Measurements from ENCODE around the gene SEC63.

SEC63 gene

DNA sequence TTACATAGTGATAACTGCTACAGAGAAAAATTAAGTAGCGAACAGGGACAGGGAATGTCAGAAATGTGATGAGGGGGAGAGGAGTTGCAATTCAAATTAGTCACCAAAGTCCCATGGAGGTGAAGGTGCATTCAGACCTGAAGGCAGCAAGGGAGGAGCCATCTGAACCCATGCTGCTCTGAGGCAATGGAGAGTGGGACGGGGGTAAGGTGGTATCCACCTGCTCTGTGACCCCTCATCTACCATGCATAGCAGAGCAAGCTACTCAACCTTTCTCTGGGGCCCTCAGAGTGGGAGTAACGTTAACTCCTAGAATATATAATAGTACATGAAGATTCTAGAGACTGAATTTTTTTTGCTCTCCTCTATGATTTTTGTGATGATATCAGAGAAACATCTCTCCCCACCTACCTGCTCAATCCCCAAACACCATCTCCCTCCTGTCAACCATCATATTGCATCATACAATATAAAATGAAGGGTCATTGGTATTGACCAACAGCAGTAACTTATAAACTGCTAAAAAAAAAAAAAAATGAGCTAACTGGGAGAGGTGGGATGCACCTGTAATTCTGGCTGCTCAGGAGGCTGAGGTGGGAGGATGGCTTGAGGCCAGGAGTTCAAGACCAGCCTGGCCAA lies 117.3 kb downstream of the SEC63 start:
- no peak for DNase-seq
- in situ Hi-C loops (cut with MboI; ENCODE audit: low pct_unique_long_range_greater_than_20kb, low sequenced_read_pairs): no loop called here

DNA sequence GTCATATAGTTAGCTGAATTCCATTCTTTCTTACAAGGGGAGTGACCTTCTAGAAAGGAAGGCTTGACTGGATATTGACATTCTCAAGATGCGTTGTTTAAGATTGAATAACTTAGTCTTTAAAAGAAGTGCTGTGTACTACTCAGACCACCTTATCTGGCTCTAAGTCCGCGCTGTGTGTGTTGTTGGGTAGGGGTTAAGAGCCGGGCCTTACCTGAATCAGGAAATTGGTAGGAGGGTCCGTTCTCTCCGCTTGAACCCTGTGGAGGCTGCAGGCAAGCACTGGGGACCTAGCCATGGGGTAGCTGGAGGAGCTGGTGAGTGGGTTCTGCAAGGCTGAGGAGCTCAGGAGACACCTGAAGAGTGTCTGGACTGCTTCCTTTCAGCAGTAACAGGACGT lies 124.9 kb downstream of the SEC63 start:
- no peak for DNase-seq
- in situ Hi-C loops (cut with MboI; ENCODE audit: low pct_unique_long_range_greater_than_20kb, low sequenced_read_pairs): no loop called here

- DNase-seq: no peak
- in situ Hi-C loops (cut with MboI; ENCODE audit: low pct_unique_long_range_greater_than_20kb, low sequenced_read_pairs): no loop called here
Measured at GRCh38 chr6:107832151-107833056, 125.6 kb downstream of the SEC63 start.

DNA sequence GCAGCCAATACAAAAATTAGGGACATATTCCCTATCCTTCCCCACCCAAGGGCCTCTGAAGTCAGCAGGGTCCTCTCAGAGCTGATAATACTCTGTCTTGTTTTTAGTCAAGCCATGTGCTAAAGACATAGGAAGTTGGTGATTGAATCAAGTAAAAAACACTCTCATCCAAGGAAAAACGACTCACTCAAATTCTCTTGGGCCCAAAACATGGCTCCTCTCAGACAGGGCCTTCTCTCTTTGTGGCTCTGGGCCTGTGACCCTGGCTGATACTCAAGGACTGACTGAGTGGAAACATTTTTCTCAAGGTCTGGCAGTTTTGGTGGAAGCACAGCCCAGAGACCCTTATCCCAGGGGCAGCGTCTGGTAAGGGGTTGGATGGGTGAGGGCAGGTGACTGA lies 127.9 kb downstream of the SEC63 start:
- in situ Hi-C loops (cut with MboI; ENCODE audit: low pct_unique_long_range_greater_than_20kb, low sequenced_read_pairs): no loop called here
- DNase-seq: no peak

GRCh38 chr6:107827541-107827940 lies 130.5 kb downstream of the SEC63 start:
- in situ Hi-C loops (cut with MboI; ENCODE audit: low pct_unique_long_range_greater_than_20kb, low sequenced_read_pairs): no loop called here

GRCh38 chr6:107823047-107823557 lies 134.9 kb downstream of the SEC63 start:
- DNase-seq: no peak
- in situ Hi-C loops (cut with MboI; ENCODE audit: low pct_unique_long_range_greater_than_20kb, low sequenced_read_pairs): no loop called here

More at GRCh38 chr6:107827541-107827940, 130.5 kb downstream of the SEC63 start:
- peak; percentile 12 for DNase-seq

- in situ Hi-C loops (cut with MboI; ENCODE audit: low pct_unique_long_range_greater_than_20kb, low sequenced_read_pairs): no loop called here
- no peak for DNase-seq
Measured at GRCh38 chr6:107822176-107823046, 135.6 kb downstream of the SEC63 start.

DNA sequence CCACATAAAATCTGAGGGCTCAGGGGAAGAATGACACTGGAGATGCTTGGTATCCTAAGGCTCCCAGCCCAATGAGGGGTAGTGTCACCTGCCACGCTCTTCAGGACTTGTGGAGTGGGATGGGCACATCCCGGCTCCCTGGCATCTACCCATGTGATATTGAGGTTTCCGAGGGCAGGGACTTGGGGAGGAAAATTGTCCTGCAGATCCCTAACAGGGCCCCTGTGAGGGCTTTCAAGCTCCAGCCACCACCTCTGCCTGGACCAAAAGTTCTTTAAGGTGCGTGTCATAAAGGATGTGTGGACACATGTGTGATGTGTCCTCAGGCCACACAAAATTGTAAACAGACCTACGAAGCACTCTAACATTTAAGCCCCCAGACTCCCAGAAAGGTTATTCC lies 136.4 kb downstream of the SEC63 start:
- DNase-seq: no peak
- in situ Hi-C loops (cut with MboI; ENCODE audit: low pct_unique_long_range_greater_than_20kb, low sequenced_read_pairs): no loop called here

- in situ Hi-C loops (cut with MboI; ENCODE audit: low pct_unique_long_range_greater_than_20kb, low sequenced_read_pairs): no loop called here
- DNase-seq: peak; percentile 54
Measured at GRCh38 chr6:107820338-107821261, 137.4 kb downstream of the SEC63 start.

GRCh38 chr6:107819964-107820337 lies 138.1 kb downstream of the SEC63 start:
- no peak for DNase-seq
- in situ Hi-C loops (cut with MboI; ENCODE audit: low pct_unique_long_range_greater_than_20kb, low sequenced_read_pairs): no loop called here

GRCh38 chr6:107819217-107819616 lies 138.8 kb downstream of the SEC63 start:
- in situ Hi-C loops (cut with MboI; ENCODE audit: low pct_unique_long_range_greater_than_20kb, low sequenced_read_pairs): no loop called here
- no peak for DNase-seq

DNA sequence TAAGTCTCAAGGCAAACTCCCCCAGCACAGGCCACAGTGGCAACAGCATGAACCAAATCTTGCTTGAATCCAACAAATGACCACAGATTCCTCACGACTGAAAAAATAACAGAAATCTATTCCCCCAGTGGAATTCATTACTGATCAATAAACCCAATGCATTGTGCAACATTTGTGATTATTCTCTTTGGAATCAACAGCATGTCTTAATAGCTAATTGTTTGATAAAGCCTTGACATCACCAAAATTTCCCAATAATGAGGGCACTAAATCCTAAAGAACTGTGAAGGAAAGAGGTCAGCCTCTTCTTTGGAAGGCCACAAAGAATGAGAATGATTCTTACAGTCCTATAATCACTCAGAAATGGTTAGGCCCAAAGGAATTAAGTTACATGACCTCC lies 139.7 kb downstream of the SEC63 start:
- in situ Hi-C loops (cut with MboI; ENCODE audit: low pct_unique_long_range_greater_than_20kb, low sequenced_read_pairs): no loop called here
- DNase-seq: no peak

DNA sequence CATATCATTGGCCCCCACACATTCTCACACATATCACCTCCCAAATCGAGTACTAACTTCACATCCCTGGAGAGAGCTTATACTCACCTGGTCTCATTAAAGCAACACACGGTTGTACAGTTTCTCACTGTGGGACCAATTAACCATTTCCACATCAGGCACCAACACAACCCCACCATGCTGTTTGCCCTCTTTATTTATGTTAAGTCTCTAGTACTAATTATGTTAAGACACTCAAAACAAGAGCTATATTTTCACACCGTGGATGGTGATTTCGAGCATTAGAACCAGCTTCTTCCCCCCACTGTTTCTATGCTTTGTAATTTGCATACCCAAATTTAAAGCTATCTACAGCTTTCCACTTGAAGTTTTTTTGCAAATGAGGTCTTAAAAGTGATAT lies 140.2 kb downstream of the SEC63 start:
- in situ Hi-C loops (cut with MboI; ENCODE audit: low pct_unique_long_range_greater_than_20kb, low sequenced_read_pairs): no loop called here
- DNase-seq: no peak
